ENCODE measurements around the gene TSACC.

- TF ChIP-seq POLR2AphosphoS5 (IDR thresholded peaks at IDR 0.05; ENCODE audit: low read depth, low read length), result no peak
- TF ChIP-seq TAF1 (IDR thresholded peaks at IDR 0.05; ENCODE audit: borderline replicate concordance, insufficient read depth, low read length), result no peak
- TF ChIP-seq REST (IDR thresholded peaks at IDR 0.05; ENCODE audit: insufficient read depth in 1 of 2, low read depth in 2 of 2, low read length in 2 of 2), result no peak
- peak; percentile 20 for TF ChIP-seq FOXP2 (optimal IDR thresholded peaks at IDR 0.05; ENCODE audit: borderline replicate concordance, extremely low read depth, extremely low read length, insufficient read depth)
- no peak for TF ChIP-seq SIN3A (IDR thresholded peaks at IDR 0.05; ENCODE audit: borderline replicate concordance, insufficient read depth, low read length)
Observed at GRCh38 chr1:156356875-156357534, 18.7 kb downstream of the TSACC start.

All from PFSK-1 (cell line).